Smooth muscle cell (in vitro differentiated cells): Measurements from ENCODE around the gene LSM7. TPM values are rescaled to one million over a fixed set of nuclear protein-coding genes. Genes with fewer than 3 reads are reported as not detected.

Experiments used
- DNase-seq: peaks from one replicate; lab custom pipeline; 2025; ENCODE audit not compliant: unreplicated experiment; lab: John Stamatoyannopoulos, UW
- H2AFZ ChIP-seq: fragments of 200-600 bp; sonication (generic); 2 replicates; pipeline ENCODE4 v1.6.0; 2016; ENCODE audit warnings: antibody characterized with exemption, low read depth, mild to moderate bottlenecking
- H3F3A ChIP-seq: fragments of 200-600 bp; sonication (generic); 2 replicates; pipeline ENCODE4 v1.6.0; 2017; ENCODE audit warnings: antibody characterized with exemption, low read depth
- H3K27ac ChIP-seq: fragments of 200-600 bp; sonication (generic); 2 replicates; pipeline ENCODE4 v1.5.1; 2016; ENCODE audit warnings: low read depth, mild to moderate bottlenecking
- H3K27me3 ChIP-seq: fragments of 200-600 bp; sonication (generic); 2 replicates; pipeline ENCODE4 v1.6.1; 2016; ENCODE audit warnings: low read depth, mild to moderate bottlenecking
- H3K36me3 ChIP-seq: fragments of 200-600 bp; sonication (generic); 2 replicates; pipeline ENCODE4 v1.5.1; 2016; ENCODE audit warnings: low read depth
- H3K4me1 ChIP-seq: fragments of 200-600 bp; sonication (generic); 2 replicates; pipeline ENCODE4 v1.5.1; 2016; ENCODE audit warnings: low read depth
- H3K4me2 ChIP-seq: fragments of 200-600 bp; sonication (generic); 2 replicates; pipeline ENCODE4 v1.6.0; 2016; ENCODE audit warnings: mild to moderate bottlenecking
- H3K4me3 ChIP-seq: fragments of 200-600 bp; sonication (generic); 2 replicates; pipeline ENCODE4 v1.5.1; 2016; ENCODE audit warnings: mild to moderate bottlenecking
- H3K79me2 ChIP-seq: fragments of 200-600 bp; sonication (generic); 2 replicates; pipeline ENCODE4 v1.6.0; 2016; ENCODE audit warnings: low read depth, mild to moderate bottlenecking
- H3K9ac ChIP-seq: fragments of 200-600 bp; sonication (generic); 2 replicates; pipeline ENCODE4 v1.6.0; 2016; ENCODE audit warnings: low read depth
- H3K9me3 ChIP-seq: fragments of 200-600 bp; sonication (generic); replicated peaks from 2 replicates; pipeline ENCODE4 v1.5.1; 2016; ENCODE audit warnings: low read depth
- H4K20me1 ChIP-seq: fragments of 200-600 bp; sonication (generic); 2 replicates; pipeline ENCODE4 v1.6.0; 2016; ENCODE audit warnings: low read depth
- WGBS: methylation state at CpG from one replicate; pipeline ENCODE4 v1.1.7; 2016; ENCODE audit warnings: low lambda C conversion rate; 5-methylcytosine and 5-hydroxymethylcytosine counted together
- polyA plus RNA-seq: library from polyadenylated mRNA; unstranded; fragments of >200 nt; fragmentation: Nextera tagmentation; extraction: Ambion mirVana; gene quantifications from 2 replicates; pipeline ENCODE4 v1.2.1, GENCODE V29; 2016
- total RNA-seq: library from RNA; depleted of rRNA; stranded (reverse); fragments of >200 nt; gene quantifications from 2 replicates; pipeline ENCODE4 v1.2.3, GENCODE V29; 2014
- TF ChIP-seq, protein P1 (sequence below): fragments of 200-600 bp; sonication (generic); IDR thresholded peaks from 2 replicates; pipeline ENCODE4 v1.5.1; 2017; ENCODE audit warnings: borderline replicate concordance, mild to moderate bottlenecking, antibody characterized with exemption; ENCODE audit not compliant: insufficient read depth, poor library complexity, severe bottlenecking

LSM7 gene
- total and polyA plus RNA-seq, 2 experiments from 2014 or later: 161 to 164 TPM

DNA sequence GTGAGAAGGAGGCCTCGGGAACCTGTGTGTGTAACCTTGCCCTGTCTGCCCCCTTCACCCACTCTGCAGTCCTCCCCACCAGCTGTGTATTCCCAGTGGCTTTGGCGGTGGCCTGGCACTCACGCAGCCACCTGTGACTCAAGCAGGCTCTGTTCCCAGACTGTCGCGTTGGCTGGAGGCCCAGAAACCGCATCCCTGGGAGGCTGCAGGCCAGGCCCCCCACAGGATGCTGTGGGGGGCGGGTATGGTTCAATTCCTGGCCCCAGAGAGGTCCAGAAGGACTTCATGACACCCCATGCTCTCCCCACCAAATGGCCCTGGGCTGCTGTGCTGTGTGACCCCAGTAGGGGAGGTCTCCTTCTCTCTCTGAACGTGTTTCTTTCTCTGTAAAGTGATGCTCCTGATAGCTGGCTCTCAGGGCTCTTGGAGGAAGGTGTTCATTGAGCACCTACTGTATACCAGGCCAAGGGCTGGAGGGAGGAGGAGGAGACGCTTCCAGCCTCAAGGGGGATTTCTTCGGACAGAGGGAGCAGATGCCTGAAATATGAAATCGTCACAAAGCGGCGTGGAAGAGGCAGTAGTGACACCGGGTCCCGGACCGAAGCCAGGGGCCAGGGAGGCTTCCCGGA lies 18.5 kb downstream of the LSM7 start:
- no peak overlapping the region for H3K4me3 ChIP-seq
- no peak overlapping the region for H3K4me2 ChIP-seq
- WGBS: 79% methylated on average over 17 of the region's 17 CpGs
- H3K36me3 ChIP-seq: no peaks in the 10 kb centered on the region
- DNase-seq: no peak
- H4K20me1 ChIP-seq: no peaks in the 10 kb centered on the region
- no peak overlapping the region for H3K27ac ChIP-seq
- H3K9ac ChIP-seq: no peak overlapping the region
- H3K79me2 ChIP-seq: no peaks in the 10 kb centered on the region
- H2AFZ ChIP-seq: no peak overlapping the region
- H3F3A ChIP-seq: no peaks in the 10 kb centered on the region
- TF ChIP-seq, protein P1, sequence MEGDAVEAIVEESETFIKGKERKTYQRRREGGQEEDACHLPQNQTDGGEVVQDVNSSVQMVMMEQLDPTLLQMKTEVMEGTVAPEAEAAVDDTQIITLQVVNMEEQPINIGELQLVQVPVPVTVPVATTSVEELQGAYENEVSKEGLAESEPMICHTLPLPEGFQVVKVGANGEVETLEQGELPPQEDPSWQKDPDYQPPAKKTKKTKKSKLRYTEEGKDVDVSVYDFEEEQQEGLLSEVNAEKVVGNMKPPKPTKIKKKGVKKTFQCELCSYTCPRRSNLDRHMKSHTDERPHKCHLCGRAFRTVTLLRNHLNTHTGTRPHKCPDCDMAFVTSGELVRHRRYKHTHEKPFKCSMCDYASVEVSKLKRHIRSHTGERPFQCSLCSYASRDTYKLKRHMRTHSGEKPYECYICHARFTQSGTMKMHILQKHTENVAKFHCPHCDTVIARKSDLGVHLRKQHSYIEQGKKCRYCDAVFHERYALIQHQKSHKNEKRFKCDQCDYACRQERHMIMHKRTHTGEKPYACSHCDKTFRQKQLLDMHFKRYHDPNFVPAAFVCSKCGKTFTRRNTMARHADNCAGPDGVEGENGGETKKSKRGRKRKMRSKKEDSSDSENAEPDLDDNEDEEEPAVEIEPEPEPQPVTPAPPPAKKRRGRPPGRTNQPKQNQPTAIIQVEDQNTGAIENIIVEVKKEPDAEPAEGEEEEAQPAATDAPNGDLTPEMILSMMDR: no peak
- H3K27me3 ChIP-seq: peaks cover 16% of the 10 kb centered on the region
- H3K4me1 ChIP-seq: no peaks in the 10 kb centered on the region
- H3K9me3 ChIP-seq: no peaks in the 10 kb centered on the region

DNA sequence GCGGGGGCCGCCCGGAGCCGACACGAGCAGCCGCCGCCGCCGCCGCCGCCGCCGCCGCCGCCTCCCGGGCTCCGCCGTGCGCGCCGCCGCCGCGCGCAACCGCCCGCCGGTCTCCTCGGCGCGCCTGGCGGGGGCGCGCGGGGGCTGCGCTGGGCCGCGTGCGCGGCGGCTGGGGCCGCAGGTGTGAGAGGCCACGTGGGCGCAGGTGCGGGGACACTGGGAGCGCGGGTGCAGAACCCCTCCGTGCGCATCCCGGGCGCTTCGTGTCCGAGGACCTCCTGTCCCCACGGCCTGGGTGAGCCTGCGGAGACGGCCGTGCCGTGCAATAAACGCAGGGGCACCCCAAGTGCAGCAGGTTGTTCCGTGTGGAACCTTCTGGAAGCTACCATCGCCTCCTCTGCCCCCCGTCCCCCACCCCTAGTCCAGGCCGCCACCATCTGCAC lies 20.3 kb downstream of the LSM7 start, which contains the start of gene LINGO3:
LINGO3 (minus strand) TSS at position 41 of the 443 bp plus-strand sequence. CDS start 16,378 bp downstream, outside the sequence.
- no peaks in the 10 kb centered on the region for H3K4me1 ChIP-seq
- H3K36me3 ChIP-seq: no peaks in the 10 kb centered on the region
- peaks cover 16% of the 10 kb centered on the region for H3K27me3 ChIP-seq
- no peak within 1 kb of the TSS for H3K9ac ChIP-seq
- TF ChIP-seq, protein P1: no peak
- H3K79me2 ChIP-seq: no peaks in the 10 kb centered on the region
- no peaks in the 10 kb centered on the region for H3K9me3 ChIP-seq
- H3K27ac ChIP-seq: no peak within 1 kb of the TSS
- no peak within 1 kb of the TSS for H3K4me3 ChIP-seq
- 17% methylated on average over 16 of the region's 63 CpGs for WGBS
- H3F3A ChIP-seq: no peaks in the 10 kb centered on the region
- H2AFZ ChIP-seq: no peak within 1 kb of the TSS
- no peaks in the 10 kb centered on the region for H4K20me1 ChIP-seq
- peak within 1 kb of the TSS; percentile 68 for H3K4me2 ChIP-seq
- DNase-seq: no peak

DNA sequence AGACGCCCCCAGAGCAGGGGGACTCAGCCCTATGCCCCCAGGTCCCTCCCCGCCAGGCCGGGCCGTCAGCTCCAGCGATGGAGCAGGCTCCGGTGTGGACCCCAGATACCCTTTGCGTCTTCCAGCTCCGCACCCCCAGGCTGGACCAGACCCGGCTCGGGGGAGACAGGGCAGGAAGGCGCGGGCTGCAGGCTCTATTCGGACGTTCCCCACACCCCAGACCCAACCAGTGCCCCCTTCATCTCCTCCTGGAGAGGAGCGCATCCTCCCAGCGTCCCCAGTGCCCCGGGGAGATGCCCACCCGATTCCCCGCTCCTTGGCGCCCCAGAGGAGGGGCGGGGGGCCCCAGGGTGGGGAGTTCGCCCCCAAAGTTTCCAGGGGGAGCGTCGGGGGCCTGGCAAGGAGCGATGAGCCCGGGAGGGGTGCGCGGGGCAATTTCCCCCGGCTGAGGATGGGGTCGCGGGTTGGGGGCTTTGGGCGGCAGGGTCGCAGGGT lies 20.8 kb downstream of the LSM7 start:
- Histone ChIP-seq H3F3A (no peaks in the 10 kb centered on the region), H3K4me2 (no peak overlapping the region), H4K20me1 (no peaks in the 10 kb centered on the region), H3K27ac (no peak overlapping the region), H3K79me2 (no peaks in the 10 kb centered on the region), H3K4me3 (no peak overlapping the region), H3K27me3 (peaks cover 16% of the 10 kb centered on the region), H2AFZ (no peak overlapping the region), H3K9ac (no peak overlapping the region), H3K9me3 (no peaks in the 10 kb centered on the region), H3K36me3 (no peaks in the 10 kb centered on the region), H3K4me1 (no peaks in the 10 kb centered on the region)
- no peak for DNase-seq
- 79% methylated on average over 7 of the region's 33 CpGs for WGBS
- TF ChIP-seq, protein P1: no peak

DNA sequence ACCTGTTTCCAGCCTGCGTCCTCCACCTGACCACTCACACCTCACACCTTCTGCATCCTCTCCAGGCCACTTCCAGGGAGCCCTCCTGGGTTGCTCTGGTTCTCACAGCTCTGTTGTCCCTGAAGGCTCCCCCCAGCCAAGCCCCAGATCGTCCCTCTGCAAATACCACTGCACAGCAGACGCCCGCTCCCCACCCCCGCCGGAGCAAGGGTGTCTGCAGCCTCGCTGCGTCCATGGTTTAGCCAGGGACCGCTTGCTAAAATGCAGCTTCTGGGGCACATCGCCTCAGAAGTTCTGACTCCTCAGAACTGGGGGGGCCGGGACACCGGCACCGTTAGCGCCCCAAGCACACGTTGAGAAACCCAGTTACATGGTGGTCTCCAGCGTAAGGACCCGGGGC lies 21.4 kb downstream of the LSM7 start:
- no peaks in the 10 kb centered on the region for H3K79me2 ChIP-seq
- WGBS: 82% methylated on average over 16 of the region's 17 CpGs
- H3K27me3 ChIP-seq: peaks cover 16% of the 10 kb centered on the region
- H3K27ac ChIP-seq: no peak overlapping the region
- H3K9me3 ChIP-seq: no peaks in the 10 kb centered on the region
- TF ChIP-seq, protein P1: no peak
- H3F3A ChIP-seq: no peaks in the 10 kb centered on the region
- no peak for DNase-seq
- no peak overlapping the region for H2AFZ ChIP-seq
- H3K9ac ChIP-seq: no peak overlapping the region
- H3K4me2 ChIP-seq: no peak overlapping the region
- H3K4me3 ChIP-seq: no peak overlapping the region
- H3K4me1 ChIP-seq: no peaks in the 10 kb centered on the region
- no peaks in the 10 kb centered on the region for H4K20me1 ChIP-seq
- no peaks in the 10 kb centered on the region for H3K36me3 ChIP-seq
